Large intestine (tissue), 3 donors: Measurements from ENCODE around the gene KCNK7. TPM values are rescaled to one million over a fixed set of nuclear protein-coding genes. Genes with fewer than 3 reads are reported as not detected.
A peak's percentile ranks its signal among the peaks of the same experiment; 100 is the strongest.
"Not testable (repeated sequence)": the region's sequence is repeated elsewhere in the genome, so short reads cannot be mapped to it uniquely, and the experiment has no call there.

Source experiments
- DNase-seq, 2 donors: peaks; one replicate each; pipeline versions ENCODE4 v3.0.0 to v3.0.0-alpha.2; 2013
- H3K27ac ChIP-seq: one replicate; pipeline ENCODE4 v1.5.1; 2013; ENCODE audit warnings: low read length
- H3K27me3 ChIP-seq: 2 replicates; pipeline ENCODE4 v1.6.1; 2013; ENCODE audit warnings: low read length; ENCODE audit not compliant: control insufficient read depth, insufficient read depth
- H3K36me3 ChIP-seq: 2 replicates; pipeline ENCODE4 v1.6.1; 2013; ENCODE audit warnings: low read length; ENCODE audit not compliant: control insufficient read depth, insufficient read depth
- H3K4me1 ChIP-seq: one replicate; pipeline ENCODE4 v1.6.1; 2013; ENCODE audit warnings: low read length; ENCODE audit not compliant: control insufficient read depth, insufficient read depth
- H3K4me3 ChIP-seq: one replicate; pipeline ENCODE4 v1.5.1; 2013; ENCODE audit warnings: low read length
- H3K9me3 ChIP-seq: one replicate; pipeline ENCODE4 v1.6.1; 2013; ENCODE audit warnings: mild to moderate bottlenecking, low read depth, low read length, moderate library complexity; ENCODE audit not compliant: control insufficient read depth
- WGBS: methylation state at CpG from one replicate; pipeline ENCODE4 v1.1.5; 2013; ENCODE audit warnings: low lambda C conversion rate; ENCODE audit not compliant: insufficient coverage; 5-methylcytosine and 5-hydroxymethylcytosine counted together
- polyA plus RNA-seq: library from polyadenylated mRNA; unstranded; fragments of 120-200 nt; gene quantifications from one replicate; pipeline ENCODE4 v1.2.1, GENCODE V29; 2013

KCNK7 gene
- polyA plus RNA-seq, 1 donor = 0.49 TPM

DNA sequence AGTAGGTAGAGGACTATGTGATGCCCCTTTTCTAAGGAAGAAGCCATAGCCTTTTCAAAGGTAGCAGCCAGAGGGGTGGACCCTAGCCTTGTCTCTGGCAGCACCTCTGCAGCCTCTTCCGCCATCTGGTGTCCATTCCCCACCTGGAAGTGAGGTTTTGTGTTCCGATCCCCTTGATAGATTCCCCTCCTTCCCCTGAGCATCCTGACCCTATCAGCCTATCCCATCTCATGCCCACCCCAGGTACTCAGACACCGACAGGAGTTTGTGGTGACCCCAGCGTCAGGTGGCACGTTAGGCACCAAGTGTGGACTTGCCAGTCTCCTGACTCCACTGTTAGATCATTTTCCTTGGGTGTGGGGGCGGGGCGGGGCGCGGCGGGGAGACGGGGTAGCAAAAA, 23.7 kb downstream of the KCNK7 start:
- DNase-seq = peak in 1 of 2 donors; percentile 68
- Histone ChIP-seq H3K27ac (peak overlapping the region; percentile 54), H3K36me3 (peaks cover 7% of the 10 kb centered on the region), H3K4me3 (peak overlapping the region; percentile 46), H3K27me3 (no peaks in the 10 kb centered on the region), H3K9me3 (peaks cover 3% of the 10 kb centered on the region), H3K4me1 (peaks cover 55% of the 10 kb centered on the region)
- WGBS = no CpG with 5 or more reads among the region's 11 CpGs

DNA sequence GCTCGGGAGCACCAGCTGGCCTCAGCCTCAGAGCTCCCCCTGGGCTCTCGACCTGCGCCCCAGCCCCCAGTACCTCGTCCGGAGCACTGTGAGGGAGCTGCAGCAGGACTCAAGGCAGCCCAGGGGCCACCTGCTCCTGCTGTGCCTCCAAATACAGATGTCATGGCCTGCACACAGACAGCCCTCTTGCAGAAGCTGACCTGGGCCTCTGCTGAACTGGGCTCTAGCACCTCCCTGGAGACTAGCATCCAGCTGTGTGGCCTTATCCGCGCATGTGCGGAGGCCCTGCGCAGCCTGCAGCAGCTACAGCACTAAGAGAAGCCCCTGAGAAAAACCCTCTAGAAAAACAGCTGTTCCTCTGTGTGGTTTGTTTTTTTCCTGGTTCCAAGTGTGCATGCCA, 24.2 kb downstream of the KCNK7 start:
- peaks cover 9% of the 10 kb centered on the region for H3K36me3 ChIP-seq
- H3K4me3 ChIP-seq = peak overlapping the region; percentile 76
- no peak for DNase-seq
- H3K27ac ChIP-seq = peak overlapping the region; percentile 54
- H3K4me1 ChIP-seq = peaks cover 50% of the 10 kb centered on the region
- WGBS = no CpG with 5 or more reads among the region's 9 CpGs
- H3K27me3 ChIP-seq = no peaks in the 10 kb centered on the region
- peaks cover 3% of the 10 kb centered on the region for H3K9me3 ChIP-seq

DNA sequence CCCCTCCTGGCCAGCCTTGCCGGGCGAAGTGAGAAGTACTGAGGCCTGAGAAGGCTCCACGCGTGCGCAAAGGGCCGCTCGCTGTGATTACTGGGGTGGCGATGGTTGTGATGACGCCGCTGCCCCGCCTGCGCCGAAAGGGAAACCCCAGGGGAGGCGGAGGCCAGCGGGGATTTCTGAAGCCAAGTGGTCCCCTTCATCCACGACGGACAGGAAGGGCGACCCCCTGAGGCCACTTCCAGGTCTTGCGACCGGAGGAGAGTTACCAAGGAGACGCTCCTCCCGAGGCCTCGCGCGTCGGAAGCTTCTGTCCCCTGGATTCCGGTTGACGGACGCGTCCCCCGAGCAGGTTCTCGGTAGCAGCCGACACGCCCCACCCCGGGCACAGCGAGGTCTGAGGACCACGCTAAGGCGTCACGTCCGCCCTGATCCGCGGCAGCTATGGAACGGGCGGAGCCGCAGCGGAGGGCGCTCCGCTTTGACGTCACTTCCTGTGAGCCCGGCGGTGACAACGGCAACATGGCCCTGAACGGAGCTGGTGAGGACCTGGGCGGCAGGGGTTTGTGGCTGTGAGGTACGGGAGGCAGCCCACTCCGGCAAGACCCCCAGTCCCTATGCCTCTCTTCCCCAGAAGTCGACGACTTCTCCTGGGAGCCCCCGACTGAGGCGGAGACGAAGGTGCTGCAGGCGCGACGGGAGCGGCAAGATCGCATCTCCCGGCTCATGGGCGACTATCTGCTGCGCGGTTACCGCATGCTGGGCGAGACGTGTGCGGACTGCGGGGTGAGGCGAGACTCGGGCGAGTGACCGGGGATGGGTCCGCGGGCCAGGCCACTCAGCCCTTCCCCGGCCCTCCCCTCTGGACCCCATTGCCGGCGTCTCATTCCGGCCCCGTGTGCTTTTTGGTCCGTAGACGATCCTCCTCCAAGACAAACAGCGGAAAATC, 25.4 kb downstream of the KCNK7 start, which contains the start of gene ZNRD2:
Gene ZNRD2, plus strand, starts transcription at position 505 of the 946 bp plus-strand sequence. Its CDS starts 15 bp downstream, at position 520.
- no CpG with 5 or more reads among the region's 89 CpGs for WGBS
- Histone ChIP-seq H3K4me1 (peaks cover 42% of the 10 kb centered on the region), H3K36me3 (peaks cover 9% of the 10 kb centered on the region), H3K4me3 (peak within 1 kb of the TSS; percentile 76), H3K27ac (peak within 1 kb of the TSS; percentile 95), H3K27me3 (no peaks in the 10 kb centered on the region), H3K9me3 (peaks cover 3% of the 10 kb centered on the region)
- DNase-seq = peak; percentile 99

DNA sequence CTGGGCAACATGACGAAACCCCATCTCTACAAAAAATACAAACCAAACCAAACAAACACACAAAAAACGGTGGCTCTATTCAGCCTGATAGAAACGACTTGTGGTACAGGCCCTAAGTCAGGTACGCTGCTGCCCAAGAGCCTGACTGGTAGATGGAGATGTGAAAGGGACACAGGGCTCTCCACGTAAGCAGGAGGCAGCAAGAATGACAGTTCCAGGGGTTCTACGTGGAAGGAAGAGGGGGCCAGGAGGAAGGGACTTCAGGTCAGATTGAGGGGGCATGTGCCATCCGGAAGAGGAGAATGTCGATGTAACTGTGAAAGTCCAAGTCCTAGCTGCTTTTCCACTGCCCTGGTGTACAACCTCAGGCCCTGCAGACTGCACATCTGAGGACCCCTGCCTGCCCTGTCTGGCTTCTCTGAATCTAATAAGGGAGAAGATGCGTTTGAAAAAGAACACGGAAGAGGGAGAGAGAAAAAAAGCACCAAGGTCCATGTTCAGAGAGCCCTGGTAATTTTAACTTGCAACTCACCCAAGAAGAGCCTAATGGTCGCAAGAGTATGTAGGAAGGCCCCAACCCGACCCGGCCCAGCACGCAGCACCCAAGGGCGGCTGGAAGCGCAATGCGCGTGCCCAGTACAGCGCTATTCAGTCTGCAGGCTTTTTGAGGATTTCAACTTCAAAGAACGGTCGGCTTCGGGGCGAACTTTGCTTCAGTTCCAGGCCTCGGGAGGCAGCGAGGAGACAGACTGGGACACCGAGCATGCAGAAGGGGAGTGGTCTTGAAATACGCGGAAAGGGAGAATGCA, 26.2 kb downstream of the KCNK7 start:
- H3K36me3 ChIP-seq = peaks cover 9% of the 10 kb centered on the region
- WGBS = 0% methylated on average over 2 of the region's 28 CpGs
- peak overlapping the region; percentile 76 for H3K4me3 ChIP-seq
- H3K27ac ChIP-seq = peak overlapping the region; percentile 95
- DNase-seq = no peak
- H3K9me3 ChIP-seq = peaks cover 3% of the 10 kb centered on the region
- H3K4me1 ChIP-seq = peaks cover 34% of the 10 kb centered on the region
- no peaks in the 10 kb centered on the region for H3K27me3 ChIP-seq

DNA sequence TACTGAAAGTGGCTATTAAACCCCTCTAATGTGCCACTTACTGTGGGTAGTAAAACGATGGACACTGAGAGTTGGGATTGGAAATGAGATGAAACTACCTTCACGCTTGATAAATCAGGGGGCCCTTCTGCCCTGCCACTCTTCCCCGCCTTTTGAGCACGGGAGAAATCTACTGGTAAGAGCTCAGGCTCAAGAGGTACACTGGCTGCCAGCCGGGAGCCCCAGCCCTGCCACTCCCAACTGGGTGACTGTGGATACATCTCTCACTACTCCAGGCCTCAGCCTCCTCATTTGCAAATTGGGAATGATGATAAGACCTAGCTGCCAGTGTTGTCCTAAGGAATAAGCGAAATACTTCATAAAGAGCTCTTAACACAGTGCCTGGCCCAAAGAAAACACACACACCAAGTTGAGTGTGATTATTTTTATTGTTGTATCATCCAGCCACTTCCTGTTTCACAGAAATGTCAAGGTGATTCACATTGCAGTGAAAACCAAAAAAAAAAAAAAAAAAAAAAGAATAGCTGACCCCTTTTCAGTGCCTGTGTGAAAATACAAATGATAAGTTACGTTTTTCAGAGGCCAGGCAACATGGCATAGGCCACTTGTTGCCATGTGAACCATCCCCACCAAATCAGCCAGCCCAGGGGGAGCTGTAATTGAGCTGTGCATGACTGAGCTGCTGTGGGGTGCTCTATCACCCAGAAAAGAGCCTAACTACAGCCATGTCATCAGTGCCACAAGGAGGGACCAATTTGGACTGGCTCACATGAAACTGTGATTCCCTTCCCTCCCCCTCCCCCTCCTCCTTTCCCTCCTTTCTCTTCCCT, 29.8 kb downstream of the KCNK7 start:
- H3K27ac ChIP-seq = no peak overlapping the region
- WGBS = no CpG with 5 or more reads among the region's 7 CpGs
- no peak for DNase-seq
- H3K4me1 ChIP-seq = peaks cover 15% of the 10 kb centered on the region
- H3K27me3 ChIP-seq = no peaks in the 10 kb centered on the region
- peaks cover 3% of the 10 kb centered on the region for H3K9me3 ChIP-seq
- peaks cover 5% of the 10 kb centered on the region for H3K36me3 ChIP-seq
- H3K4me3 ChIP-seq = no peak overlapping the region

DNA sequence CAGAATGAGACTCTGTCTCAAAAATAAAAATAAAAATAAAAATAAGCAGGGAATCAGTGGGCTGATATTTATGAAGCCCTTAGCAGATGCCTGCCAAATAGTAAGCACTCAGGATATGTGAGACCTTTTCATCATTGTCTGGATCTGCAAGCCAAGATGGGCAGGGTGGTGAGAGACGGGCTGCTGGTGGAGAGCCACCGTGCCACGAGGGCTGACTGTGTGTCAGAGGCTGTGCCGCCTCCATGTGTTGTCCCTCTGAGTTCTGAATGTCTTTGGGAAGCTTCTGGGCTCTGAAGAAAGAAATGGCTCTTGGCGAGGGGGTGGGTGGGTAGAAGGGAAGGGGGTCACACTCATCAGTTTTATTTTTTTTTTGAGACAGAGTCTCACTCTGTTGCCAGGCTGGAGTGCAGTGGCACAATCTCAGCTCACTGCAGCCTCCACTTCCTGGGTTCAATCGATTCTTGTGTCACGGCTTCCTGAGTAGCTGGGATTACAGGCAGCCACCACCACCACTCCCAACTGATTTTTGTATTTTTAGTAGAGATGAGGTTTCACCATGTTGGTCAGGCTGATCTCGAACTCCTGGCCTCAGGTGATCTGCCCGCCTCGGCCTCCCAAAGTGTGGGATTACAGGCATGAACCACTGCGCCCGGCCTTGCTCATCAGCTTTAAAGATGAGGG, 30.6 kb downstream of the KCNK7 start:
- WGBS = no CpG with 5 or more reads among the region's 12 CpGs
- not testable (repeated sequence) for H3K27me3 ChIP-seq, H3K36me3 ChIP-seq, H3K9me3 ChIP-seq, DNase-seq, H3K4me3 ChIP-seq, H3K27ac ChIP-seq
- peaks cover 19% of the 10 kb centered on the region for H3K4me1 ChIP-seq

DNA sequence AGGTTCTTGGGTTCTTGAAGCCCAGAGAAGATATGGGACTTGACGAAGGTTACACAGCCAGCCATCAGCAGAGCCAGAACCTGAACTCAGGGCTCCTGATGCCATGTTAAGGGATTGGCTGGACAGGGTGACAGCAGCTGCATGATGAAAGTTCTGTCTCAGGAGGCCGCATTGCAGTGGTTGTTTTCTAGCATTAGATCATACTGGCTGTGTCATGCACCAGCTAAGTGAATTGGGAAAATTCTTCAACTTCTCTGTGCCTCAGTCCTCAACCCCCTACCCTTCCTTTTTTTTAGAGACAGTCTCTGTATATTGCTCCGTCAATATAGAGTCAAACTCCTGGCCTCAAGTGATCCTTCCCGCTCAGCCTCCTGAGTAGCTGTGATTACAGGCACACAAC, 32.0 kb downstream of the KCNK7 start:
- no peaks in the 10 kb centered on the region for H3K9me3 ChIP-seq
- peaks cover 22% of the 10 kb centered on the region for H3K4me1 ChIP-seq
- no peak overlapping the region for H3K4me3 ChIP-seq
- no peak overlapping the region for H3K27ac ChIP-seq
- no peaks in the 10 kb centered on the region for H3K27me3 ChIP-seq
- H3K36me3 ChIP-seq = peaks cover 5% of the 10 kb centered on the region
- no peak for DNase-seq
- 100% methylated on average over 1 of the region's 4 CpGs for WGBS

DNA sequence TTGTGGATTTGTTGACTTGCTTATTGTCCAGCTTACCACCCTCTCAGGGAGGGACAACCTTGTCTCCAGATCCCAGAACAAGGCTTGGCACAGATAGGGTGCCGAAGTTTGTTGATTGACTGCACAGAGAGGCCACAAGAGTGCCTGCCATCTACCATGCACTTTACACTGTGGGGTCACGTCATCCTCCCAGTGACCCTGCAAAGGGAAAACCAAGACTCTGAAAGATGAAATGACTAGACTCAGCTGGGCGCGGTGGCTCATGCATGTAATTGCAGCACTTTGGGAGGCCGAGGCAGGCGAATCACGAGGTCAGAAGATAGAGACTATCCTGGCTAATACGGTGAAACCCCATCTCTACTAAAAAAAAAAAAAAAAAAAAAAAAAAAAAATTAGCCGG, 32.8 kb downstream of the KCNK7 start:
- no peaks in the 10 kb centered on the region for H3K9me3 ChIP-seq
- no peak for DNase-seq
- no peak overlapping the region for H3K27ac ChIP-seq
- WGBS = no CpG with 5 or more reads among the region's 9 CpGs
- H3K4me3 ChIP-seq = no peak overlapping the region
- peaks cover 23% of the 10 kb centered on the region for H3K4me1 ChIP-seq
- H3K27me3 ChIP-seq = no peaks in the 10 kb centered on the region
- peaks cover 2% of the 10 kb centered on the region for H3K36me3 ChIP-seq

DNA sequence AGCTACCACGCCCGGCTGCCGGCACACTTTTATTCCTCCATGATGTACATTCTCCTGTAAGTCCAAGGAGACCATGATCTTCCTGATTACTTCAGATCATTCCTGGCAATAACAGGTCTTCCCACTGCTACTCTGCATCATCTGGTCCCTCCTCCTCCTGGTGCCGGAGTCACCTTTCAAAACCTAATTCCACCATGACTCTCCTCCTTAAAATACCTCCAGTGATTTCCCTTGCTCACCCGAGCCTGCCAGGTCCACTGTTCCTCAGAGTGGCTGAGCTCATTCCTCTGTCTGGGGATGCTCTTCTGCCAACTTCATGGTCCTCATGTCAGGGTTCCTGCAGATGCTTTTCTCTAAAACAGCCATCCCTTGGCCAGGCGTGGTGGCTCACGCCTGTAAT, 33.6 kb downstream of the KCNK7 start:
- no CpG with 5 or more reads among the region's 7 CpGs for WGBS
- H3K27ac ChIP-seq = no peak overlapping the region
- no peak for DNase-seq
- peaks cover 29% of the 10 kb centered on the region for H3K4me1 ChIP-seq
- H3K36me3 ChIP-seq = peaks cover 2% of the 10 kb centered on the region
- H3K4me3 ChIP-seq = no peak overlapping the region
- H3K9me3 ChIP-seq = no peaks in the 10 kb centered on the region
- H3K27me3 ChIP-seq = no peaks in the 10 kb centered on the region
